ENCODE data around the gene JMJD1C.

Gene JMJD1C

DNA sequence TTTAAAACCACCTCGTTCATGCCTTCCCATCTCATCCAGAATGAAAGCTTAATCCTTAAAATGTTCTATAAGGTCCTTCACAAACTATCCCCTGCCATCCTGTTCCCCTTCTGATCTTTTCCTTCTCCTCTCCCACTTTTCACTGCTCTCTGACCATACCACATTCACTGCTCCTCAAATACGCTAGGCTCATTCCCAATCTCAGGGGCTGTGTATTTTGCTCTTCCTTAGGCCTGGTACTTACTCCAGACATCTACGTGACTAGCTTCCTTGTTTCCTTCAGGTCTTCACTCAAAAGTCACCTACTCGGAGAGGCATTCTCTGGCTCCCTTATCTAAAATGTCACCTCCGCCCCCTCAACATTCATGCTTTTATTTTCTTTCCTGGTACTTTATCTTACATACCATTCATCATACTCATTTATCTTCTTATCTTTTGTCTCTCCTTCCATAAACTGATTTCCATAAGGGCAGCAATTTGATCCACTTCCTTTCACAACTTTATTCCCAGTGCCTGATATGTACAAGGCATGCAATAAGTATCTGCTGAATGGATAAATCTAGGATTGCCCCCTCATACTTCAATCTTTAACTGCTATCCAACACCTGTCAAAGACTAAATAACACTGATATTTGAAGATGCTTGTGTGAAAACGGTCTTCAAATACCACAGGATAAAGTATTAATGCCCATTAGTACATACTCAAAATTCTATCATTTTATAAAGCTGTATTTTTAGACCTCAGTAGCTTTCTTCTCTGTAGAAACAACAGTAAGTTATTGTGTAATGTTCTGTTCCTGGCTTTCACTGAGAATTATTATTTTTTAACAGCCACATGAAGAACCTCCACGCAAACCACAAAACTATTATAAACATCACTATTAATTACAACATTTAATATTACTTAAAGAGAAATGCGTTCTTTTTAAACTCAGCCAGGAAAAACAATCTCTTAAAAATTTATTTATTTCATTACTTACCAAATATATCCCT lies 27.0 kb downstream of the JMJD1C start:
- no peak for DNase-seq (ENCODE audit: low read depth in 2 of 2)

DNA sequence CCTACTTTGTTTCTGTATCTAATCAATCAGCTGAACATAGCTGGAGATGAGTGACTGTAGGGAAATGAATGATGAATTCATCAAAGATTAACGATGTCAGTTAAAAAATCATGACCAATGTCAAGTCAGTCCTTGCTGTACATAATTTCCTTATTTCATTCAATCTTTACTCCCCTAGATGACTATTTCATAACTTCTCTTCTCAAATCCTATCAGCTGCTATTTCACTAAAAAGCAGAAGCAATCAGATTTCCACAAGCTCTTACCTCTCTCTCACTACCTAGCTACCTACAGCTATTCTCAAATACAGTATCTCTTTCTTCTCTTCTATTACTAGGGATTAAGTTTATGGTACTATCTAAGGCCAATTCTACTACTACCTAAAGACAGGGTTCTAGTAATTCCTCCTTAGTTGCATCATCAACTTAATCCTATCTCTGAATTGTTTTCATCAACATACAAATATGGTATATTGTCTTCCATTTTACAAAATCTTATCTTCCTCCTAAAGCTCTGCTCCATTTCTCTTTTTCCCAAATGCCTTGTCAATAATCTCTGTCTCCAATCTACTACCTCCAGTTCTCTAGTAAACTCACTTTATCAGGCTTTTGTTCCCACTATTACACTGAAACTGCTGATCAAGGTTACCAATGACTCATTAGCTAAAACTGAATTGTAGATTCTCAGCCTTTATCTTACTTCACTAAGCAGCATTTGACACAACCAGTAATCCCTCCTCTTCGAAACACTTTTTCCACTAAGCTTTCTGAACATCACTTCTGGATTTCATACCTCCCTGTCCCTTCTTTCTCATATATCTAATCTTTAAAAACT lies 28.4 kb downstream of the JMJD1C start:
- DNase-seq (ENCODE audit: low read depth in 2 of 2) = no peak

DNA sequence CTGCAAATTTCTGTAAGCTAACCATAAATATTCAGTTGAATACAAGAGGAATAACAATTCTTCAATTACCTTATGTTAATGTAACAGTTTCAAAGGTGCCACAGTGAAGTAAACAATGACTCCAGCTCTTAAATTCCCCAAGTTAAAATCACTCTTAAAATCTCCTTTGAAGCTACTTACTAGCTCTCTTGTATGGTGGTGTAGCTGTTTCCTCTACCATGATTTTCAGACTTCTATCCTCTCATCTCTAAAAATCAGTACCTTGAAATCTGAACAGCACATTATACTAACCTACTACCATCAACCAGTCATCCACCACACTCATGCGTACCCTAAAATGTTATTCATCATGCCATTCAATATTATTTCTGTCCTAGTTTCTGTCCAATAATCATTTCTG lies 29.6 kb downstream of the JMJD1C start:
- DNase-seq (ENCODE audit: low read depth in 2 of 2) = no peak

DNA sequence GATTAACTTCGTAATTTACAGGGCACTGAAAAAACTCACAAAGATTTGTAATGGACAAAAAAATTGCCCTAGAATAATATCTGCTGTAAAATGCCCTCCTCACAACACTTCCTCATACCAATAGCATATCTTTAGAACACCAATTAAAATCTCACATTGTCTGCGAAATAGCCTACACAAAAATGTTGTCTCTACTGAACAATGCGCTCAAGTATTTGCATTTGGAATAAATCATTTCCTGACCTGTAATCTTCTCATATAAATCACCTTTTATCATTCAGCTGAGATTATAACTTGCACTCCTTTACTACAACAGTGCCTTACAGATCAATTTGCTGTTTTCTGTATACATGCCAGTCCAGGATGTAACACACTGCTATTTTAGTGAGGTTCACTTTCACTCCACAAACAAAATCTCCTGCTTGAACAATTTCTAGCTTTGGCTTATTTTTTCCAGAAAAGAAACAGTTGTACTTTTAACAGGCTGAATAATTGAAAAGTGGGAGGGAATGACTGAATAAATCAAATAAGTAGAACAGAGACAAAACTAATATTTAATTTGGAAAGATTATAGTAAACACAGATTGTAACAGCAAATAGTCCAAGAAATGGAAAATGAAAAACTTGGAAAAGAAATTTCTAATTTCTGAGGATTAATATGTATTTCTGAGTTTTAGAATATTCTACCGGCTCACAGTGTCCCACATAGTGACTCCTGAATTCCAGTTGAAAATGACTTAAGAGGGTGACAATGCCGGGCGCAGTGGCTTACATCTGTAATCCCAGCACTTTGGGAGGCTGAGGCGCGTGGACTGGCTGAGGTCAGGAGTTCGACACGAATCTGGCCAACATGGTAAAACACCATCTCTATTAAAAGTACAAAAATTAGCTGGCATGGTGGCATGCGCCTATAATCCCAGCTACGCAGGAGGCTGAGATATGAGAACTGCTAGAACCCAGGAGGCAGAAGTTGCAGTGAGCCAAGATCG lies 30.6 kb downstream of the JMJD1C start:
- no peak for DNase-seq (ENCODE audit: low read depth in 2 of 2)

DNA sequence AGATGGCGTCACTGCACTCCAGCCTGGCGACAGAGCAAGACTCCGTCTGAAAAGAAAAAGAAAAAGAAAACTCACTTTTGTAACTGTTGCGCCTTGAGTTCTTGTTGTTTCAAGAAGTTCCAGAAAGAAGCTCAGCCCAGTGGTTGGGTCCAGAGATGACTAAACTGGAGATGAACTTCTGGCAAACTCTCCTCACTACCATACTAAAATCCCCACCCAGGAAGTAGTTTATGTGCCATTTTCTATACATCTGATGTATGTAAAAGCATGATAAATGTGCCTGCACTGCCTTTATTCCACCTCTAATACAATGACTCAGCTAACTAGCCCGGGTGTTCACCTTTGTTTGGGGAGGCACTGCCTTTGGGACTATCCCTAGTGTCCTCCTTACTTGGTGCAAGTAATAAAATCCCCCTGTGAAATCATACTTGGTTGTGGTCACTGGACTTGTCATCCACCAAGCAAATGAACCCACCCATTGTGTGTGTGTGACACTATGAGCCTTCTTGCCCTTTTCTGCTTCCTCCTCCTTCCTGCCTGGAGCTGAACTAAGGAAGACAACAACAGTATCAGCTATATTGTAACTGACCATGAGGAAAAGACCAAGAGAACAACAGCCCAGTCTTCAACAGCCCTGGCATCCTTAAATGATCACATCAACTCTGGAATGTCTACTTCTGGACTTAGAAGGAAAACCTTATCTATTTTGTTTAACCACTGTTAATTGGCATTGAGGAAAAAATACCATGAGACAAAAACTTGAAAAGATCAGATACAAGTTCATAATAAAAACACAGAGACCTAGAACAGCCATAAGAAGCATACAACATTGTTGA lies 33.6 kb downstream of the JMJD1C start:
- no peak for DNase-seq (ENCODE audit: low read depth in 2 of 2)

DNA sequence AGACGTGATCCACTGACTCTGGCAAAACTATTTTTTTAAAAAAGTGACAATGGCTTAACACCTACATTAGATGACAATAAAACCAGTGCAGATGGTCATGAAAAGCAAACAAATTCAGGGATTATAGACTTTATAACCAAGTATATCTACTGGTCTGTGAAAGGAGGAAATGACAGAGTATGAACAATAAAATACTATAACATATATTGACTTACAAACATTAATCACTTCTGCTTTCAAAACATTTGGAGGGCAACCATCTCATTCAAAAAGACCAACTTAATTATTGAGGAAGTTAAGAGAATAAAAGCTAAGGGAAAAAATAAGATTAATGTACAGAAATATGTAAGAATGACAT lies 34.8 kb downstream of the JMJD1C start:
- no peak for DNase-seq (ENCODE audit: low read depth in 2 of 2)

DNA sequence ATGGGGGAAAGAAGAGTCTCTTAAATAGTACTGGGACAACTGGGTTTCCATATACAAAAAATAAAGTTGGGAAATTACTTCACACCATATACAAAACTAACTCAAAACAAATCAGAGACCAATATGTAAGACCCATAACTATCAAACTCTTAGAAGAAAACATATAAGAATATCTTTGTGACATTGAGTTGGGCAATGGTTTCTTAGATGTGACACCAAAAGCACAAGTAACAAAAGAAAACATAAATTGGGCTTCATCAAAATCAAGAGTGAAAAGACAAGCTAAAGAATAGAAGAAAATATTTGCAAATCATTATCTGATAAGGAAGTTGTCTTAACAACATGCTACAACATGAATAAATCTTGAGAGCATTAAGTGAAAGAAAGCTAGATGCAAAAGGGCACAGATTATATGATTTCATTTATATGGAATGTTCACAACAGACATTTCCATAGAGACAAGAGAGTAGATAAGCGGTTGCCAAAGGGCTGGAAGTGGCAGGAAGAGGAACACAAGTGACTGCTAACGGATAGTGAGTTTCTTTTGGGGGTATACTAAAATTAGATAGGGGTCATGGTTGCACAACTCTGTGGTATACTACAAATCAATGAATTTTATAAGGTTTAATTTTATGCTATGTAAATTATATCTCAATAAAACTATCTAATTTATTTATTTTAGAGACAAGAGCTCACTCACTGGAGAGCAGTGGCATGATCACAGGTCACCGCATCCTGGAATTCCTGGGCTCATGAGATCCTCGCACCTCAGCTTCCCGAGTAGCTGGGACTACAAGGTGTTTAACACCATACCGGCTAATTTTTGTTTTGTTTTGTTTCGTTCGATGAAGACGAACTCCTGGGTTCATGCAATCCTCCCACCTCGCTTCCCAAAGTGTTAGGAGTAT lies 35.4 kb downstream of the JMJD1C start:
- DNase-seq (ENCODE audit: low read depth in 2 of 2) = no peak

DNA sequence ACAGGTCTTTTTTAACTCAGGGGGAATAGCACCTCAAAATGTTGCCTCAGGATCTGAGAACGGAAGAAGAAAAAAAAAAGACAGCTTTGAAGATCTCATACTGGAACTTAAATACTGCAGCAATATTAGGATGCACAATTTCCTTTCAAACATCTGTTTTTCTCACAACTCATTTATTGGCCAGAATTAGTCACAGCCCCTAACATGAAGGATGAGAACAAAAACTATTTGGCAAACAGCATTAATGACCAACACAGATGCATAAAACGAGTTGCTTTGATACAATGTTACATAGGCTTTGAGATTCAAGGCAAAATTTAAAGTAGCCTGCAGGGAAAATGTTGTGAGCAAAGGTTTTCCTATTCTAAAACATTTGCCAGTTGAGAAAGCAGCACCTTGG lies 36.5 kb downstream of the JMJD1C start:
- no peak for DNase-seq (ENCODE audit: low read depth in 2 of 2)

DNA sequence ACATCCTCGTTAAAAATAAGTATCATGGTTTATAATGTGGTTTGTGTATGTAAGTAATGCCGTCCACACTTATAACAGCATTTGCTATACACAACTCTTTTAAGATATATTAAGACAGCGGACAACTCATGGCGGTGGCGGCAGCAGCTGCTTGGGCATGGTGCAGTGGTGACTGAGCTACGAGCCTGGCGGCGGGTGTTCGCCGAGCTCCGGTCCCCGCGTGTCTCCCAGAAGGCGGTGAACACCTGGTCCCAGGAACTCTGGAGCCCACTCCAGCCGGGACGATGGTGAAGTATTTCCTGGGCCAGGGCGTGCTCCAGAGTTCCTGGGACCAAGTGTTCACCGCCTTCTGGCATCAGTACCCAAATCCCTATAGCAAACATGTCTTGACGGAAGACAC lies 38.8 kb downstream of the JMJD1C start:
- no peak for DNase-seq (ENCODE audit: low read depth in 2 of 2)

DNA sequence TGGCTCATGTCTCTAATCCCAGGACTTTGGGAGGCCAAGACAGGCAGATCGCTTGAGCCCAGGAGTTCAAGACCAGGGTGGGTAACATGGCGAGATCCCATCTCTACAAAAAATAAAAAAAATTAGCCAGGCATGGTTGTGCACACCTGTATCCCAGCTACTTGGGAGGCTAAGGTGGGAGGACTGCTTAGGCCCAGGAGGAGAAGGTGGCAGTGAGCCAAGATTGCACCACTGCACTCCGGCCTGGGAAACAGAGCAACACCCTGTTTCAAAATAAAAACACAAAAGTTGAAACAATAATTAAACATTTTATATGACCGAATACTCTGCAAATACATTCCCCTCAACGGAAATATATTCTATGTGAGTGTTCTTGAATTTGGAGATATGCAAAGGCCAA lies 40.3 kb downstream of the JMJD1C start:
- DNase-seq (ENCODE audit: low read depth in 2 of 2) = no peak

DNA sequence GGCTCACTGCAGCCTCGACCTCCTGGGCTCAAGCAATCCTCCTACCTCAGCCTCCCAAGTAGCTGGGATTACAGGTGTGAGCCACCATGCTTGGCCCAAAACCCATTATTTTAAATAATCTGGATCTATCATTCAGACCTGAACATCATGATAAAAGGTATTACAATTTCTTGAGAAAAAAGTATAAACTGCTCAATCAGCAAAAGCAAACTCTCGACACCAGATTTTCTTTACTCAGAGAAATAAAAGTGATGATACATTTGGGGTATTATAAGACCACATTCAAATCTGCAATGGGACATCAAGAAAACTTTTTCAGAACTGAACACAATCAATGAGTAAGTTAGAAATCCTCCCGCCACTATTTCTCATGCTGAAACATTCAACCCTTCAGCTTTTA lies 41.2 kb downstream of the JMJD1C start:
- DNase-seq (ENCODE audit: low read depth in 2 of 2) = no peak

DNA sequence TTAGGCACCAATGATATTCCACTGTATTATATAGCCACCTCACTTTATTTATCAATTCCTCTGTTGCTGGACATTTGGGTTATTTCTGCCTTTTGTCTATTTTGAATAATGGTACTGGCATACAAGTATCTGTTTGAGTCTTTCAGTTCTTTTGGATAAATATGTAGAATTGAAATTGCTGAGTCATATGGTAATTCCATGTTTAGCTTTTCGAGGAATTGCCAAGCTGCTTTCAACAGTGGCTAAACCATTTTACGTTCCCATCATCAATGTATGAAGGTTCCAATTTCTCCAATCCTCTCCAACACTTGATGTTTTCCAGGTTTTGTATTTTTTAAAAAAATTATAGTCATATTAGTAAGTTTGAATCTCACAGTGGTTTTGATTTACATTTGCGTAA lies 42.3 kb downstream of the JMJD1C start:
- no peak for DNase-seq (ENCODE audit: low read depth in 2 of 2)

DNA sequence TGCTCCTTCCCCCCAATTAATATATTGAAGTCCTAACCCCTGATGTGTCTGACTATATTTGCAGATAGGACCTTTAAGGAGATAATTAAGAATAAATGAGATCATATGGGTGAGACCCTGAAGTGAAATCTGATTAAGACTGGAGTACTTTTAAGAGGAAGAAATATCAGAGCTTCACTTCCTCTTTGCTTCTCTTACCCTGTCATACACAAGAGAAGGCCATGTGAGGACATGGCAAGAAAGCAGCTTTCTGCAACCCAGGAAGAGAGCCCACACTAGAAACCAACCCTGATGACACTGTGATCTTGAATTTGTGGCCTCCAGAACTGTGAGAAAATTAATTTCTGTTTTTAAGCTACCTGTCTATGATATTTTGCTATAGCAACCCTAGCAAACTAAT lies 44.2 kb downstream of the JMJD1C start:
- DNase-seq (ENCODE audit: low read depth in 2 of 2) = no peak

DNA sequence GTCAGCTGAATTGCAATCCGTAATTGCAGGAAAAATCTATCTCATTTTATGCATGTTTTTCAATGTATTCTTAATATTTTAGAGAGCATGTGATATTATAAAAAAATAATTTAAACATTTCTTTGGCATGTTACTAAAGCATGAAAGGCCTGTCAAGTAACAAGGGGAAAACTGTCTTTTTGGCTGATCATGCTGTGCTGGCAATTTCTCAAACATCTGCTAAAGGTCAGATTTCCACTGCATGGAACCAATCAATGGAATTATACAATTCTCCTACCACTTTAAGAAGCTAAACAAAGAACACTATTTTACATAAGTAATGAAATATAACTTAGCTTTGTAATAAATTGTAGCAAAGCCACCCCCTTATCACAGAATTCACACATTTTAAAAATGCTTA lies 49.4 kb downstream of the JMJD1C start:
- DNase-seq (ENCODE audit: low read depth in 2 of 2) = no peak

DNA sequence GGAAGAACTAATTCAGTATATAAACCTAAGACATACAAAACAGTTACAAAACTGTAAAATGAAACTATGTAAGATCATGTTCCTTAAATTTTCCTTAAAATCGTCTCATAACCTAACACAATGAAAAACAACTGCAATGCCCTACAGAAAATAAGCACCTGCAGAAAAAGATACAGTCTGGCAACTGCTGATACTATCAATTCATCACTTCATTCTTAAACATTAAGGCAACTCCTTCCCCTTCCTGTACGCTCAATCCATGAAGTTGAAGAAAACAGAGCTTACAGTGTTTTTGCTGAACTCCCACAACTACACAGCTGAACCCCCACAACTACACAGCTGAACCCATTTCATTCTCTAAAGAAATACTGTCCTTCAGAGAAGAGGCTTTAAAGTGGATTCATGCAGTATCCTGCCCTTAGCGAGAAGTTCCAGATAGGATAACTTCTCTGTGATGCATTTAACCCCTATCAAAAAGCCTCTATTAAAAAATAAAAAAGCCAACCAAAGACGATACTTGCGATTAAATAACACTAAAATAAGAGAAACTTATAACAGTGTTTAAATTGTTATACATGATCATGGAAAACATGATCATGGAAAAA lies 50.0 kb downstream of the JMJD1C start:
- DNase-seq (ENCODE audit: low read depth in 2 of 2) = no peak

DNA sequence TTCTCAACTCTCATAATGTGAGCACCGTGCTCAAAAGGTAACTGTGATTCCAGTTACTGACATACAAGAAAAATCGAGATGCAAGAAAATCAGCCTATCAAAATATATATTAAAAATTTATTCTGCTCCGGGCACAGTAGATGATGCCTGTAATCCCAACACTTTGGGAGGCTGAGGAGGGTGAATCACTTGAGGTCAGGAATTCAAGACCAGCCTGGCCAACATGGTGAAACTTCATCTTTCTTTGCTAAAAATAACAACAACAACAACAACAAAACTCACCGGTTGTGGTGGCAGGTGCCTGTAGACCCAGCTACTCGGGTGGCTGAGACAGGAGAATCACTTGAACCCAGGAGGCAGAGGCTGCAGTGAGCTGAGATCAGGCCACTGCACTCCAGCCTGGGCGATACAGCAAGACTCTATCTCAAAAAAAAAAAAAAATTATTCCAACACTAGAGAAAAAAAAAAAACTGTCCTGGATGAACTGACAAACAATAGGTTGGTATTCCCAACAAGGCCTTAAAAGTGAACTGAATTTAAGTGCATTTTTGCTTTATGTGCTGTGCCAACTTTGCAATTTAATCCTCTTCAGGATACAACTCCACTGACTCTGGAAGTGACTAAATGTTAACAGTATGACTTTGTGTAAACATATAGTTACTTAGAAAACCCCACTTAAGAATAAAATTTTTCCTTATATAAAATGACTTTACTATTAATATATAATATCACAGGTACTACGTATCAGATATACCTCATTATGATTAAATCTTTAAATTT lies 51.1 kb downstream of the JMJD1C start:
- no peak for DNase-seq (ENCODE audit: low read depth in 2 of 2)

DNA sequence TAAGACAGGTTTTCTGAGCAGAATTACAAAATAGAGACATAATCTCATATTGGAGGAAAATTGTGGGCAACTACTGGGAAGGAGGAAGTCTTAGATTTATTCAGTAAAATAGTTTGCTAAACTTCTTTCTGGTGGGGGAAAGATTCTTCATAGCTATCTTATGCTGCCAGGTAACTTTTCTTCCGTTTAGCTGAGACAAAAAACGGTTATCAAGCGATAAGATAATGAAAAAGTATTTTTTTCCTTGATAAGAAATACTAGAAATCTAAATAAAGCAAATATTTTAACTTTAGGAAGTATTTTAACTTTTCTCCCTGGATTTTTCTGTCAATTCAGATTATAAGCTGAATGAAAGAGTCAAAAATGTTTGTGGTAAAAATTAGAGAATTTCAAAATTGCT lies 52.3 kb downstream of the JMJD1C start:
- no peak for DNase-seq (ENCODE audit: low read depth in 2 of 2)

DNA sequence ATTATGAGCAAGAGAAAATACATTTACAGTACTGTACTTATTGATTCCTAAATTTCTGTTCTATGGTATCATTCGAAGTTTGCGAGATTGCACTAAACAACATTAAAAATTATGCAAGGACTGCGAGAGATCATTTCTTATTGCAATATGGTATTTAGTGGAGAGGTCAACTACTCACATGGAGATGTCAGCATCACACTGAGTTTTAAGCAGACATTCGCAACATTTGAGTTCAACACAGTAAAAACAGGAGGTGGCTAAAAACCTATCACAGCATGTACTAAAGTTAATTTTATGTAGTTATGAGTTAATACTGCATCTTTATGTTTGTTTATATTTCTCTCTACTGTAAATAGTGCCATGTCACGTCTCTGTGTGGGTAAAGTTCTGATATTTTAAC lies 53.5 kb downstream of the JMJD1C start:
- no peak for DNase-seq (ENCODE audit: low read depth in 2 of 2)

DNA sequence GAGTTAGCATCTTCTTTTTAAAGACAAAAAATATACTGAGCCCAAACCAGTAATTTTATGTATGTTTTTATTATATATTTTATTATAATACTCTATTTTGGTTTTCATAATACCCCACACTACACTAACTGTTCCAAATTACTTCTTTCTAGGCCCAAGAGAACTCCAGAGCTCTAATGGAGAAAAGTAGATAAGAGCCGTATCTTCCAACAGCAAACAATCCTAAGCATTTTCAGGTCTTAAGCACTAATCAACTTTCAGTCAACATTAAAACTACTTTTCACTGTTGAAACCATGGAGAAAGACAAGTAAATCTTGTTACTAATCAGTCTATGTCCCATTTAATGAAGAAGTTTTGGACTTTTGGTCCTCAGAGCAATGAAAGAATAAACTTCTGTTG lies 55.1 kb downstream of the JMJD1C start:
- DNase-seq (ENCODE audit: low read depth in 2 of 2) = no peak

All from activated CD4-positive, alpha-beta T cell treated with anti-CD3 and anti-CD28 coated beads for 24 hours (primary cell).